ENCODE measurements around the gene TSPAN10. TPM values are rescaled to one million over a fixed set of nuclear protein-coding genes. Genes with fewer than 3 reads are reported as not detected.

Gene TSPAN10
- under 1 TPM; 0.38 to 0.43 TPM for total RNA-seq

DNA sequence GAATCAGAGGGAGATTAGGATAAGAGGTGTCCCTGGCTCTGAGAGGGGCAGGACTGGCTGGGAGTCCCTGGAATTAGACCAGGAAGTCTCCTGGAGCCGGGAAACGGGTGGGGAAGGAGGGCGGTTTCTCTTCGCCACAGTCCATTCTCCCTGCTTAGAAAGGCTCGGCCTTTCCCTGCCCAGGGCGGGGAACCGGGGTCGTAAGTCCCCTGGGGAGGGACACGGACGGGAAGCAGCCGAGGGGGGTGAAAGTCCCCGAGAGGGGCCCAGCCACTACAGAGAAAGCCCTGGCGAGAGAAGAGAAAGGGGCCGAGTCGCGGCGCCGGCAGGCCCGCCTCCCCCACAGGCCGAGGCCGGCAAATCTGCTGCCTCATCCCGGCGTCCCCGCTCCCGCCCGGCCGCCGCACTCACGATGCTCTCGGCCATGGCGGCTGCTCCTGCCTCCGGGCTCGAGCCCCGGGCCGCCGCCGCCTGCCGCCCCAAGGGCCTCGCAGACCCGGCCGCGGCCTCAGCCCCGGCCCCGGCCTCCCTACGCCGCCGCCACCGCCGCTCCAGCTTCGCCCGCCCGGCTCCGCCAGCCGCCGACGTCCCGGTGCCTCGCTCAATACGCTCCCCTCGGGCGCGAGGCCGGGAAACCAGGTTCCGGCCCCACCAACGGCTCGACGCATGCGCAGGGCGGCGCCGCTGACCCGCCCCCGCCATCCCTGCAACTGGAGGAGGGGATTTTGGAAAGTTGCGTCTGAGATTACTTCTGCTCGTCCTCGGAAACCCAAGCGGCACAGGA is at the start of gene TSPAN10, which contains the start of gene NPLOC4:
Gene TSPAN10 (plus strand): TSS at position 692 of the 784 bp plus-strand sequence. CDS start 5,217 bp downstream, outside the sequence.
Gene NPLOC4 (minus strand): TSS at position 608 of the 784 bp plus-strand sequence. CDS start 182 bp downstream, at position 426.
- H3K36me3 Mint-ChIP-seq (ENCODE audit: low read depth): peaks cover 12% of the 10 kb centered on the region
- H3K9me3 Mint-ChIP-seq: no peaks in the 10 kb centered on the region
- DNase-seq: peak; percentile 81
- CTCF ChIA-PET: interaction anchor here (1.0 kb wide), 1 partner anchor 36 kb away, joined by 4 read pairs; no protein-coding TSS in a partner anchor
- peak within 1 kb of the TSS; percentile 98 for H3K4me3 Mint-ChIP-seq
- H3K27me3 Mint-ChIP-seq: no peaks in the 10 kb centered on the region
- POLR2A ChIA-PET: interaction anchor here (1.1 to 3.5 kb wide), 8 partner anchors 12 to 66 kb away, joined by 4 to 26 read pairs (median 5); partner anchors contain the start of genes ARL16, CCDC137, HGS and MRPL12
- H3K4me1 Mint-ChIP-seq: peaks cover 23% of the 10 kb centered on the region
- H3K27ac Mint-ChIP-seq: peak within 1 kb of the TSS; percentile 83

DNA sequence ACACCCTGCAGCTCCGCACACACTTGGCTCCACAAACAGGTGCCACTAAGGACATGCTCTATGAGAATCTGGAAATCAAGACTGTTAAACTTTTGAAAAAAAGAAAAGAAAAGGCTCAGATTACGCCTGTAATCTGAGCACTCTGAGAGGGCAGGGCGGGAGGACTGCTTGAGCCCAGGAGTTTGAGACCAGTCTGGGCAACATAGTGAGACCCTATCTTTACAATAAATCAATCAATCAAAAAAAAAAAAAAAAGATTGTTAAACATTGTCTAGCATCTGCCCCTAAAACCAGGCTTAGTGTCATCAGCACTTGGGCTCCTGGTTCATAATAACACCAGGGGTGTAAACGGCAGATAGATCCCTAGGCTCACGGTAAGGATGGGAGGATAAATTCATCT is 47.4 kb upstream of the TSPAN10 start:
- Mint-ChIP-seq H3K9me3 (no peaks in the 10 kb centered on the region), H3K4me3 (no peak overlapping the region), H3K36me3 (ENCODE audit: low read depth) (peaks cover 49% of the 10 kb centered on the region), H3K27ac (no peak overlapping the region), H3K27me3 (no peaks in the 10 kb centered on the region), H3K4me1 (no peaks in the 10 kb centered on the region)
- ChIA-PET CTCF (no interaction called here), POLR2A (no interaction called here)
- no peak for DNase-seq

DNA sequence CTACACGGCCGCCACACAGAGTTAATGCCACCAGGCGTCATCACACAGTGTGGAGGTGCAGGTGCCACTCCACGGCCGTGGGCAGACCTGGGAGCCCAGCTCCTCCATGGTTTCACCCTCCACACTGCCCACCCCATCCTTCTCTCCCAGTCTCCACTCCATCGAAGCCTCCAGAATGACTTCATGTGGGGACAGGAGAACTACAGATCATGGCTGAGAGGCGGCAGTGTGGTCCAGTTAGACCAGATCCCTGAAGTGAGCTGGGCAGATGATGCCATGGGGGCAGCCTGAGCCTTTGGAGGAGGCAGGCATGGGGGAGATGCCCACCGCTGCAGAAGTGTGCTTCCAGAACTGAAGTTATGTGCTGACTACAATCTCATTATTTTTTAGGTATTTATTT is 46.9 kb upstream of the TSPAN10 start:
- Mint-ChIP-seq H3K36me3 (ENCODE audit: low read depth) (peaks cover 52% of the 10 kb centered on the region), H3K4me1 (no peaks in the 10 kb centered on the region), H3K27ac (no peak overlapping the region), H3K9me3 (no peaks in the 10 kb centered on the region), H3K4me3 (no peak overlapping the region), H3K27me3 (no peaks in the 10 kb centered on the region)
- ChIA-PET CTCF (interaction anchor here (1.4 kb wide), 1 partner anchor 11 kb away, joined by 5 read pairs; no protein-coding TSS in a partner anchor), POLR2A (no interaction called here)
- no peak for DNase-seq

DNA sequence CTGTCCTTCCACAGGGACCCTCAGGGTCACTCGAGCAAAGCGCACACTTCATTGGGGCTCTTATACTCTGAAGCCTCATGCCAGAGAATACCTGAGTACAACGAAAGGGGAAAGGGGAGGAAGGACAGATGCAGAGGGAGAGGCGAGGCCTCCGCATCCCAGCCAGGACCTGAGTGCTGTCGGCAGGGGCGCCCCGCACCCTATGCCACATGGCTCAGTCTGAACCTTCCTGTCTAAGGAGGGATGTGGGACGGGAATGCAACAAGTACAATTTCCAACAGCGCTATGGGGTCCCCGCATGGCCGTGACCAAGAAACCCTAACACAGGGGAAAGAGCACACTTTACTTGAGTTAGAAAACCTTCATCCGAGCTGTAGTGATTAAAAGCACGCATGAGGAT is 45.0 kb upstream of the TSPAN10 start:
- CTCF ChIA-PET: no interaction called here

DNA sequence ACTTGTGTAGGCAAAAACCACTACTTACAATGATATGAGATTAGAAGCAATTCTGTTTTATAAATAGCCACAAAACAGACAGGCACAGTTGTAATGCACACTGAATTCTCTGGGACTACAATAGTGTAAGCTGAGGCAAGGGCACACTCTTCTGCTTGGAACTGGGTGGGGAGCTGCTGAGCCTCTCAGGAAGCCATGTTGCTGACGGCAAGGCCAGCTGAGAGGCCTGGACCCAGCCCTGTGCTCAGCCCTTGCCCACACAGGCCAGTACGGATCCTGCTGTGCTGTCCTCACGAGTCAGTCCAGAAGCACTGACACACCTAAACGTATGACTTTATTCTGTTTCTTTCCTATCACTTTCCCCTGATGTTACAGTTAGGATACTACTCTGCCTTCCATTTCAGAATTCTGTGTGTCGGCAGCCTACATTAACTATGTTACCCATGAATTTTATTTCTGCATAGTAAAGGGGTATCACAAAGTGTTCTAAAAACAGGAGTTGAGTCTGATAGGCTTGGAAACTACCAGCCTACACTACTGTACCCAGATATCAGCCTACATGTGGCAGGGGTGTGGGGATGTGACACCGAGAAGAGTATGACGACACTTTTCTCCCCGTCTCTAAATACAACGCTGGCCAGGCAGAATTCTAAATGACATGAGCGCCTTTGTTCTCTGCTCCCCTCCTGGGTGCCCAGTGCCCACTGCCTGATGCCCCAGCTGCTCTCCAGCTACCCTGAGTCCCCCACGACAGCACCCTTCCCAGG is 43.7 kb upstream of the TSPAN10 start:
- no peak overlapping the region for H3K27ac Mint-ChIP-seq
- H3K27me3 Mint-ChIP-seq: no peaks in the 10 kb centered on the region
- H3K4me1 Mint-ChIP-seq: peaks cover 3% of the 10 kb centered on the region
- peaks cover 46% of the 10 kb centered on the region for H3K36me3 Mint-ChIP-seq (ENCODE audit: low read depth)
- H3K4me3 Mint-ChIP-seq: no peak overlapping the region
- H3K9me3 Mint-ChIP-seq: no peaks in the 10 kb centered on the region
- no peak for DNase-seq
- POLR2A ChIA-PET: no interaction called here
- CTCF ChIA-PET: interaction anchor here (0.7 kb wide), 1 partner anchor 369 kb away, joined by 4 read pairs; no protein-coding TSS in a partner anchor

More for the DNA sequence above, 45.0 kb upstream of the TSPAN10 start:
- Mint-ChIP-seq H3K36me3 (ENCODE audit: low read depth) (peaks cover 47% of the 10 kb centered on the region), H3K4me3 (no peak overlapping the region), H3K27ac (no peak overlapping the region), H3K27me3 (no peaks in the 10 kb centered on the region), H3K9me3 (no peaks in the 10 kb centered on the region), H3K4me1 (no peaks in the 10 kb centered on the region)
- POLR2A ChIA-PET: no interaction called here
- no peak for DNase-seq

DNA sequence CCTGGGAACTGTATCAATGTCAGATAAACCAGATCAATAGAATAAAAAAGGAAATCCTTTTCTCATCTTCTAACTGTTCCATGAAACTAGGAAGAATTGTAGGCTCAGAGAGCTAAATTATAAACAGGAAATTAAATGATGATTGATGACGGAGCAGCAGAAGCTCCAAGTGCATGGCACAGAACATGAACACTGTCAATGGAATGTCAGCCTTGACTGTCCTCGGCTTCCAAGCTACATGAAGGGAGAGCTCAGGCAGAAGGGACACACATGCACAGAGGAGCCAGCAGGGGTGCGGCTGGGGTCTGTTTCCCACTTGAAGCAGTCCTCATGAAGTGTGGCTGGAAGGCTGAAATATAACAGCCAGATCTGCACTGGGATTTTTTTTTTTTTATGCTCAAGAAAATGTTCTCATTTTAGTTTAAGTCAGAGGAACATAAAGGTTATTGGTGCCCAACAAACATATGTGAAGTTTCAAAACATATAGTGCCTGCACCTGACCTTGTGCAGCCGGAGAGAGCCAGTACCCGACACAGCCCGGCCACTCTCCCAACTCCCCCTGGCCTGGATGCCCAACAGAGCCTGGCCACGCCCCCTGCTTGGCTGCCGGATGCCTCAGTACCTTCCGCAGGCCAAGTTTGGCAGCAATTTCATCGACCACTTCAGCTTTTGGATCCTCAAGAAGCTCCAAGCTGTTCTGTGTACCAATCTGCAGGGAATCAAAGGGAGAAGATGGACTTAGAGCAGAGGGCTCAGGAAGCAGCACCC is 37.1 kb upstream of the TSPAN10 start:
- peaks cover 10% of the 10 kb centered on the region for H3K4me1 Mint-ChIP-seq
- no peak overlapping the region for H3K27ac Mint-ChIP-seq
- CTCF ChIA-PET: interaction anchor here (1.0 to 2.7 kb wide), 5 partner anchors 9 to 81 kb away, joined by 3 to 17 read pairs (median 6); no protein-coding TSS in a partner anchor
- no peaks in the 10 kb centered on the region for H3K9me3 Mint-ChIP-seq
- H3K36me3 Mint-ChIP-seq (ENCODE audit: low read depth): peaks cover 54% of the 10 kb centered on the region
- no peaks in the 10 kb centered on the region for H3K27me3 Mint-ChIP-seq
- POLR2A ChIA-PET: interaction anchor here (0.7 to 1.7 kb wide), 2 partner anchors 13 to 89 kb away, joined by 3 to 4 read pairs; no protein-coding TSS in a partner anchor
- H3K4me3 Mint-ChIP-seq: no peak overlapping the region
- DNase-seq: no peak

DNA sequence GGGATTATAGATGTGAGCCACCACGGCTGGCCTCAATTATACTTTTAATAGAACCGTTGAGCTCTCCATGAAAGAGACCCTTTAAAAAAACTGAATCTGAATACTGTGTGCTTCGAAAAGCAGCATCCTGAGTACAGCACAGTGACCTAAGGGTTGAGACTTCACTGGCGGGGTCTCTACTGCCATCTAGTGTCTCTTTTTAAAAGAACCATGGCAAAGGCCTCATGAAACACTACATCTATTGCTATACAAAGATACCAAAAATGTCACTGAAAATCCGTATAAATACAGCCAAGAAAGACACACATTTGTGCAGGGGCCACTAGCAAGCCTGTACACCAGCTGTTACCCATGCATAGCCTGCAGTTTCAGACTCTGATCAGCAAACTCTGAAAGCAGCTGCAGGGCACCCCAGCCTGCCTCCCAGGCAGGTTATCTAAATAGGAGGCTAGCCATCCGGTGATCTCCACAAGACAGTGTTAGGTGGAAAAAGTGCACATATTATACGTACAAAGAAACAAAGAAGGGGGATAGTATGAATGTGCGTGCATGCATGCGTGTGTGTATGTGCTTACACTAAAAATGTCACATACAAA is 35.4 kb upstream of the TSPAN10 start:
- H3K9me3 Mint-ChIP-seq: no peaks in the 10 kb centered on the region
- peak; percentile 46 for DNase-seq
- no peak overlapping the region for H3K4me3 Mint-ChIP-seq
- peak overlapping the region; percentile 48 for H3K27ac Mint-ChIP-seq
- peaks cover 60% of the 10 kb centered on the region for H3K36me3 Mint-ChIP-seq (ENCODE audit: low read depth)
- H3K4me1 Mint-ChIP-seq: peaks cover 10% of the 10 kb centered on the region
- ChIA-PET POLR2A (interaction anchor here (1.7 kb wide), 1 partner anchor 11 kb away, joined by 4 read pairs; no protein-coding TSS in a partner anchor), CTCF (interaction anchor here (0.5 to 2.7 kb wide), 20 partner anchors 10 to 436 kb away, joined by 3 to 17 read pairs (median 4); partner anchors contain the start of genes ARL16, DCXR, FAAP100 and HGS)
- H3K27me3 Mint-ChIP-seq: no peaks in the 10 kb centered on the region

DNA sequence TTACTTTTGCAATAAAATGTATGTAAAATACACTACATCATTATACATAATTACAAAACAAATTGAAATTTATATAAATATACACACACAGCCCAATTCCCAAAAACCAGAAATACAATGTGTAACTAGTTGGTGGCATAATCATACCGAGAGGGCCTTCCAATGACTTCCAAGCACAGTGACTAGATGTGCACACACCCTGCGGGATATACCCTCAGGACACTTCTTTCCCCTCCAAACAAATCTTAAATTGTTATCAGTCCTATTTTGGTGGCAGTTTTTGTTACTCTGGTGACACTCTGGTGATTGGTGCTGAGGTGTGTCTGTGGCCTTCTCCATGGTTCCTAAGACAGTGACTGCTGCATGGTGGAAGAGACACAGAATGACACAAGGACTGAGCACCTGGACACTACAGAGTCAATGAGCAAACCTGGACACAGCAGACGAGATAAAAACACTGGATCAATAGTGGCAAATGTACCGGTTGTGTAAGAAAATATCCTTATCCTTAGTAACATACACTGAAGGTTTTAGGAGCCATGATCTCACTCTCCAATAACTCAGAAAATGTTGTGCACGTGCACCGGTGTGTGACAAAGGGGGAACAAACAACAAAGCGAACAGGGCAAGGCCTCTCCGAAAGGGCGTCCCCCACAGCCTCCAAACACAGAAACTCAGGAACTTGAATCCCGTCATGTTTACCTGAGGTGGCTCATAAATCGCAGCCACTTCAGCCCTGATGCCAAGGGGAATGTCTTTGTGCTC is 33.0 kb upstream of the TSPAN10 start:
- Mint-ChIP-seq H3K27me3 (no peaks in the 10 kb centered on the region), H3K9me3 (no peaks in the 10 kb centered on the region), H3K27ac (no peak overlapping the region), H3K4me1 (peaks cover 12% of the 10 kb centered on the region), H3K36me3 (ENCODE audit: low read depth) (peaks cover 61% of the 10 kb centered on the region), H3K4me3 (no peak overlapping the region)
- ChIA-PET POLR2A (no interaction called here), CTCF (no interaction called here)
- no peak for DNase-seq

DNA sequence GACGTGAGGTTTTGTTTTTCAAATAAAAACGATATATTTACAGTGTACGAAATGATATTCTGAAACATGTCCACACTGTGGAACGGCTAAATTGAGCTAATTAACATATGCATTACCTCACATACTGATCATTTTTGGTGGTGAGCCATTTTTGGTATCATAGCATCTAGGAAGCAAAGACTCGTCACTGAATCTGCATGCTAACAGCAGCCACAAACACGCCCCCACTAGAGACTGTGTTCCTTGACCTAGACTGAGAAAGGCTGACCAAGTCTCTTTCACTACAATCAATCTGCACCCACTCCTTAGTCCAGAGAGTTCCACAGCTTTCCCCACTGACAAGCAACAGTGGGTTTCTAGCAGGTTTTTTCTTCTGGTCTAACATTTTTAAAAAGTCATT is 29.6 kb upstream of the TSPAN10 start:
- ChIA-PET CTCF (interaction anchor here (1.1 kb wide), 1 partner anchor 9 kb away, joined by 3 read pairs; no protein-coding TSS in a partner anchor), POLR2A (interaction anchor here (0.8 kb wide), 1 partner anchor 100 kb away, joined by 4 read pairs; no protein-coding TSS in a partner anchor)

DNA sequence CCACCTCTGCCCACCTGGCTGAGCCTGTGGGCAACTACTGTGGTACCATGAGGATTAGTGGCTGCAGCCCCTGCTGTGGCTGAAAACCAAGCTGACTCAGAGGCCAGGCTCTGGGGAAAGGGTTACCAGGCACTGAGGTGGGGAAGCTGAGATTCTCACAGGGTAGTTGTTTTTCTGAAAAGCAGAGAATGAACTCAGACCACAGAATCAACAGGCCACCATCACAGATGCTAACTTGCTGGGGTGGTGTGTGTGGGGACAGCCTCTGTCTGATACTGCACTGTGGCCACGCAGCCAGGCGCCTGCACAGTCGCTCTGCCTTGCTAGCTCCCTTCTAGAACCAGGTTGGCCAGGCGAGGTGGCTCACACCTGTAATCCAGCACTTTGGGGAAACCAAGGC is 28.9 kb upstream of the TSPAN10 start:
- ChIA-PET POLR2A (interaction anchor here (1.3 kb wide), 1 partner anchor 57 kb away, joined by 3 read pairs; no protein-coding TSS in a partner anchor), CTCF (interaction anchor here (0.9 to 1.5 kb wide), 3 partner anchors 9 to 11 kb away, joined by 3 to 6 read pairs (median 3); no protein-coding TSS in a partner anchor)
- Mint-ChIP-seq H3K4me3 (no peak overlapping the region), H3K4me1 (peaks cover 14% of the 10 kb centered on the region), H3K9me3 (no peaks in the 10 kb centered on the region), H3K36me3 (ENCODE audit: low read depth) (peaks cover 57% of the 10 kb centered on the region), H3K27me3 (no peaks in the 10 kb centered on the region), H3K27ac (peak overlapping the region; percentile 21)
- no peak for DNase-seq

More for the DNA sequence above, 29.6 kb upstream of the TSPAN10 start:
- H3K27ac Mint-ChIP-seq: peak overlapping the region; percentile 26
- peaks cover 55% of the 10 kb centered on the region for H3K36me3 Mint-ChIP-seq (ENCODE audit: low read depth)
- H3K4me1 Mint-ChIP-seq: peaks cover 14% of the 10 kb centered on the region
- H3K4me3 Mint-ChIP-seq: no peak overlapping the region
- no peak for DNase-seq
- H3K27me3 Mint-ChIP-seq: no peaks in the 10 kb centered on the region
- no peaks in the 10 kb centered on the region for H3K9me3 Mint-ChIP-seq

DNA sequence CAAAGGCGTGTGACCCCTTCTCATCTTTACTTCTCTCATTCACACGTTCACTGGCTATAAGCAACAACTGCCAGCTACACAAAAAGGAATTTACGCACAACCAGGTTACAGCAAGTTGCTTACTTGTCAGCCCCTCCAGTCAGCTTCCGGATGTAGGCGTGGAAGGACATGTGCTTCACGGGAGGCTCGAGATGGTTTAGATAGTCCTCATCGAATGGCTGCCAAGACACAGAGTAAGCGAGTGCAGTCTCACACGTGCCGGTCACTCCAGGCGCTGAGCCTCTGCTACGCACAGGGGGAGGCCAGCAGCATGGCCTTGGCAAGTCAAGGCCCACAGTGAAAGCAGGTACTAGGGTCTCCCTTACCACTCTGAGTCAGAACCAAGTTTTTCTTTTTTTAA is 28.4 kb upstream of the TSPAN10 start:
- H3K9me3 Mint-ChIP-seq: no peaks in the 10 kb centered on the region
- H3K4me1 Mint-ChIP-seq: peaks cover 14% of the 10 kb centered on the region
- DNase-seq: no peak
- no peak overlapping the region for H3K4me3 Mint-ChIP-seq
- peaks cover 59% of the 10 kb centered on the region for H3K36me3 Mint-ChIP-seq (ENCODE audit: low read depth)
- ChIA-PET POLR2A (interaction anchor here (1.3 kb wide), 1 partner anchor 57 kb away, joined by 3 read pairs; no protein-coding TSS in a partner anchor), CTCF (interaction anchor here (0.7 to 1.5 kb wide), 3 partner anchors 9 to 11 kb away, joined by 3 to 6 read pairs (median 3); no protein-coding TSS in a partner anchor)
- H3K27me3 Mint-ChIP-seq: no peaks in the 10 kb centered on the region
- no peak overlapping the region for H3K27ac Mint-ChIP-seq

Measured in activated CD4-positive, alpha-beta memory T cell treated with anti-CD3 and anti-CD28 coated beads, Interleukin-2, amount 10 ng/mL, durations not matched to agents 7 days and 5 days (primary cell).